GM11168 (cell line): Measurements from ENCODE around the gene ELF3.
"Not testable (repeated sequence)": the region's sequence is repeated elsewhere in the genome, so short reads cannot be mapped to it uniquely, and the experiment has no call there.

Source experiments
- in situ Hi-C: fragments of 300-500 bp; cut with MboI; formaldehyde crosslinking; loops from one replicate; pipeline ENCODE4 v1.12.0; 2022; ENCODE audit warnings: low sequenced_read_pairs; ENCODE audit not compliant: unreplicated experiment

The ELF3 gene

GRCh38 chr1:202062636-202063035, 52.2 kb downstream of the ELF3 start:
- in situ Hi-C loops = not testable (repeated sequence)

- in situ Hi-C loops = no loop called here
These were observed 52.7 kb downstream of the ELF3 start for GRCh38 chr1:202063093-202063492.

DNA sequence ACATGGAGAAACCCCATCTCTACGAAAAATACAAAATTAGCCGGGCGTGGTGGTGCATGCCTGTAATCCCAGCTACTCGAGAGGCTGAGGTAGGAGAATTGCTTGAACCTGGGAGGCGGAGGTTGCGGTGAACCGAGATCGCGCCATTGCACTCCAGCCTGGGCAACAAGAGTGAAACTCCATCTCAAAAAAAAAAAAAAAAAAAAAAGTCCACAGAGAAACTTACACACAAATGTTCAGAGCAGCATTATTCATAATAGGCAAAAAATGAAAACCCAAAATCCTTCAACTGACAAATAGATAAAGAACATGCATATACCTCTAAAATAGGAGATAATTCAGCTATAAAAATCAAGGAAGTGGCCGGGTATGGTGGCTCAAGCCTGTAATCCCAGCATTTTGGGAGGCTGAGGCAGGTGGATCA, 54.5 kb downstream of the ELF3 start:
- in situ Hi-C loops = not testable (repeated sequence)
